ENCODE results near the gene HOXC4.

HOXC4 gene

GRCh38 chr12:54033106-54033979 lies 20.3 kb upstream of the HOXC4 start:
- Histone ChIP-seq H3K36me3 (ENCODE audit: insufficient read depth, low read length) (no peaks in the 10 kb centered on the region), H3K9ac (ENCODE audit: low read length) (no peak overlapping the region), H3K27ac (ENCODE audit: low read depth, low read length) (no peak overlapping the region), H3K4me1 (ENCODE audit: insufficient read depth, low read length) (peaks cover 17% of the 10 kb centered on the region), H3K9me3 (ENCODE audit: low read length) (no peaks in the 10 kb centered on the region), H3K27me3 (ENCODE audit: control insufficient read depth in 1 of 2, insufficient read depth in 2 of 2, low read length in 2 of 2) (peaks cover 29 to 84% of the 10 kb centered on the region in 2 donors), H3K4me3 (ENCODE audit: low read depth in 1 of 2, low read length in 2 of 2) (peak overlapping the region; percentile 41 to 58)

- H3K9ac ChIP-seq (ENCODE audit: low read length): no peak overlapping the region
- H3K27ac ChIP-seq (ENCODE audit: low read depth, low read length): no peak overlapping the region
- H3K36me3 ChIP-seq (ENCODE audit: insufficient read depth, low read length): no peaks in the 10 kb centered on the region
- no peaks in the 10 kb centered on the region for H3K9me3 ChIP-seq (ENCODE audit: low read length)
- H3K27me3 ChIP-seq (ENCODE audit: control insufficient read depth in 1 of 2, insufficient read depth in 2 of 2, low read length in 2 of 2): peaks cover 24 to 76% of the 10 kb centered on the region in 2 donors
- peaks cover 11% of the 10 kb centered on the region for H3K4me1 ChIP-seq (ENCODE audit: insufficient read depth, low read length)
- H3K4me3 ChIP-seq (ENCODE audit: low read depth in 1 of 2, low read length in 2 of 2): peak overlapping the region in 1 of 2 donors; percentile 14
These were observed 19.5 kb upstream of the HOXC4 start for GRCh38 chr12:54033980-54034784.

GRCh38 chr12:54034785-54035310 lies 18.8 kb upstream of the HOXC4 start:
- peaks cover 24 to 74% of the 10 kb centered on the region in 2 donors for H3K27me3 ChIP-seq (ENCODE audit: control insufficient read depth in 1 of 2, insufficient read depth in 2 of 2, low read length in 2 of 2)
- H3K27ac ChIP-seq (ENCODE audit: low read depth, low read length): no peak overlapping the region
- H3K36me3 ChIP-seq (ENCODE audit: insufficient read depth, low read length): no peaks in the 10 kb centered on the region
- H3K4me3 ChIP-seq (ENCODE audit: low read depth in 1 of 2, low read length in 2 of 2): no peak overlapping the region
- H3K4me1 ChIP-seq (ENCODE audit: insufficient read depth, low read length): peaks cover 13% of the 10 kb centered on the region
- no peak overlapping the region for H3K9ac ChIP-seq (ENCODE audit: low read length)
- no peaks in the 10 kb centered on the region for H3K9me3 ChIP-seq (ENCODE audit: low read length)

DNA sequence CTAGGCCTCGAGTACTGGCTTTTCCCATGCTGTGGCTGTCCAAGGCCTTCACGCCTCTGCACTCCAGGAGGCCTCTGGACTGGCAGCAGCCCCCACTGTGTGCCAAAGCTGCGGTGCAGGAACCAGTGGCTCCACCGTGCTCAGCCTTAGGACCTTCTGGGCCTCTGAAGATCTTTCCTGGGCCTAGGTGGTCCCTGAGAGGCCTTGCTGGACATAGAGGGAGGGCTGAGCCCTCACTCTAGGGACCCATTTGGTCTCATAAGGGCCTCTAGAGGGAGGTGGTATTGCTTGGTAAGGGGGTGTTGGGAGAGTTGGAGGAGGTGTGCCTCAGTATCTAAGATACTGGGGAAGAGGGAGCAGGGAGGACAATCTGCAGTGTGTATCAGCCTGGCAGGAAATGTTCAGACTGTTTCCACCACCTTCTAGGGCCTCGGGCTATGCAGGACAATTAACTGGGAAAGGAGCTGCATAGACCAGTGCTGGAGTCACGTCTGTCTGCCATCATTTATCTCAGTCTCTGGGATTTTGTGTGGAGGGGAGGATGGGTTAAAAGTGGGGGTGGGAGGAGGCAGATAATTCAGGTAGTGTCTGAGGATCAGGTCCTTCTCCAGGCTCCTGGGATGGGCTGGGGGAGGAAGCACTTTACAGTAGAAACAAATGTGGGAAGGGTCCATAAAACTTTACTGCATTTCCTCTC lies 17.9 kb upstream of the HOXC4 start:
- Histone ChIP-seq H3K27me3 (ENCODE audit: control insufficient read depth in 1 of 2, insufficient read depth in 2 of 2, low read length in 2 of 2) (peaks cover 24 to 73% of the 10 kb centered on the region in 2 donors), H3K9ac (ENCODE audit: low read length) (no peak overlapping the region), H3K27ac (ENCODE audit: low read depth, low read length) (no peak overlapping the region), H3K36me3 (ENCODE audit: insufficient read depth, low read length) (no peaks in the 10 kb centered on the region), H3K9me3 (ENCODE audit: low read length) (no peaks in the 10 kb centered on the region), H3K4me3 (ENCODE audit: low read depth in 1 of 2, low read length in 2 of 2) (no peak overlapping the region), H3K4me1 (ENCODE audit: insufficient read depth, low read length) (peaks cover 16% of the 10 kb centered on the region)

DNA sequence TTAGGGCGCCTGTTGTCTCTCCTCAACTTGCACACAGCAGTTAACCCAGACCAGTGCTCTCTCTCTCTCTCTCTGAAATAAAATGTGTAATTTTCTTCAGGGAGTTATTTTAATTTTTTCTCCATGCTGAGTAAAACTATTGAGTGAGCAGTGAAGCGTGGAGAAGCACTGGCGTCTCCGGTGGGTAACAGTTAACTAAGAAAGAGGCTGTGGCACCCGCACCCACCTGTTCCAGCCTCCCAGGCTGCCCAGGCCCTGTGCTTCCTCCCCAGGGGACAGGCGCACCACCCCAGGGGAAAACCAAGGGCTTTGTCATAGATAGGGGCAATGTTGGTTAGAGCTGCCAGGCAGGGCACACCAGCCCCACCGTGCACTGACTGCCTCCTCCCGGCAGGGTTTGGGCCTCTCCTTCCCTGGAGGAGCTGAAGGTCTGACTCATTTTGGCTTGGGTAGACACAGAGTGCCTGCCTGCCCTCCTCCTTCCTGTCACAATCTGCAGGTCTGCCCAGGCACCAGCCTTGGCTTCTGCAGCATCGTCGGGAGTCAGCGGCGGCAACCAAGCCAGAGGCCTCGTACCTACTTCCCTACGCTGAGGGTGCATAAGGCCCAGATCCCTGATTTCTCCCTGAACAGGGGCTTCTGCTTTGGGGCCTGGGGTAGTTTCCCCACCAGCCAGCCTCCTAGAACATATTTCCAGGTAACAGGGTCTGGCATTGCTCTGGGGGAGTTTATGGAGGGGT lies 16.8 kb upstream of the HOXC4 start:
- H3K4me1 ChIP-seq (ENCODE audit: insufficient read depth, low read length): peaks cover 16% of the 10 kb centered on the region
- peaks cover 28 to 68% of the 10 kb centered on the region in 2 donors for H3K27me3 ChIP-seq (ENCODE audit: control insufficient read depth in 1 of 2, insufficient read depth in 2 of 2, low read length in 2 of 2)
- H3K27ac ChIP-seq (ENCODE audit: low read depth, low read length): no peak overlapping the region
- H3K9ac ChIP-seq (ENCODE audit: low read length): no peak overlapping the region
- H3K9me3 ChIP-seq (ENCODE audit: low read length): no peaks in the 10 kb centered on the region
- no peak overlapping the region for H3K4me3 ChIP-seq (ENCODE audit: low read depth in 1 of 2, low read length in 2 of 2)
- no peaks in the 10 kb centered on the region for H3K36me3 ChIP-seq (ENCODE audit: insufficient read depth, low read length)

DNA sequence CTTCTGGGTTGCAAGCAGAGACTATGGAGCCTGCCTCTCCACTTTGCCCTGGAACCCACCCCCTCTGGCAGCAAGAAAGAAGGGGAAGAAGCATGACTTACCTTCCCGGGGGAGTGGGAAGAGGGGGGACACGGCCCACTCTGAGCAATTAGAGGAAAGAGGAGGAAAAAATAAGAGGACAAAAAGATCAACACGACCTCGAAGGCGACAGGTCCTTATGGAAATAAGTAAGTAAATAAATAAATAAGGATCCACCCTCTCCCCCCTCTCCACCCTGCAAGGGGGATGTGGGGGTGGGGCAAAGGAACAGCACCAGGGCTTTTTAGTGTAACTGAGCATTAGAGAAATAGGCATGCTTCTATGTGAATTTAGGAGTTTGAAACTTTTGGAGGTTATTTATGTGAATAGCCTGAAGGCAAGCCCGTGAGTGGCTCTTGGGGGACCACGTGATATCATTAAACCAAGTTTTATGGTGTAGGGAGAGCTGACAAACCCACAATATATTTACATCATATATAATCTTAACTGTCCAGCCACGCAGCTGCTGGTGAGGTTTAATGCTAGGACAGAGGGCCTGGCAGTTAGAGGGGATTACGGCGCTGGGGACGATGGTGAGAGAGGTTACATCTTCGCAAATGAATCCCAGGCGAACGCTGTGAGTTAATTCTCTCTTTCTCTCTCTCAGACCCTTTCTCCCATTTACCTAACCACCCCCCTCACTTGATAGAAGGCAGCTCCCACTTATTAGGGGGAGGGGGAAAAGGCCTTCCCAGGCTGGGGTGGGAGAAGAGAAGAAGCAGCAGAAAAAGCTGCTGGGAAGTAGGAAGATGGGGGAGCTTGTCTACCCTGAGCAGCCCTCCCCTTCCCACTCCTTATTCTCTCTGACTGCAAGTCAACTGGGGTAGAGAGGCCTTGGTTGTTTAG lies 16.0 kb upstream of the HOXC4 start:
- H3K9me3 ChIP-seq (ENCODE audit: low read length): no peaks in the 10 kb centered on the region
- no peak overlapping the region for H3K4me3 ChIP-seq (ENCODE audit: low read depth in 1 of 2, low read length in 2 of 2)
- H3K4me1 ChIP-seq (ENCODE audit: insufficient read depth, low read length): peaks cover 16% of the 10 kb centered on the region
- peaks cover 21 to 67% of the 10 kb centered on the region in 2 donors for H3K27me3 ChIP-seq (ENCODE audit: control insufficient read depth in 1 of 2, insufficient read depth in 2 of 2, low read length in 2 of 2)
- H3K27ac ChIP-seq (ENCODE audit: low read depth, low read length): no peak overlapping the region
- H3K9ac ChIP-seq (ENCODE audit: low read length): no peak overlapping the region
- H3K36me3 ChIP-seq (ENCODE audit: insufficient read depth, low read length): no peaks in the 10 kb centered on the region

DNA sequence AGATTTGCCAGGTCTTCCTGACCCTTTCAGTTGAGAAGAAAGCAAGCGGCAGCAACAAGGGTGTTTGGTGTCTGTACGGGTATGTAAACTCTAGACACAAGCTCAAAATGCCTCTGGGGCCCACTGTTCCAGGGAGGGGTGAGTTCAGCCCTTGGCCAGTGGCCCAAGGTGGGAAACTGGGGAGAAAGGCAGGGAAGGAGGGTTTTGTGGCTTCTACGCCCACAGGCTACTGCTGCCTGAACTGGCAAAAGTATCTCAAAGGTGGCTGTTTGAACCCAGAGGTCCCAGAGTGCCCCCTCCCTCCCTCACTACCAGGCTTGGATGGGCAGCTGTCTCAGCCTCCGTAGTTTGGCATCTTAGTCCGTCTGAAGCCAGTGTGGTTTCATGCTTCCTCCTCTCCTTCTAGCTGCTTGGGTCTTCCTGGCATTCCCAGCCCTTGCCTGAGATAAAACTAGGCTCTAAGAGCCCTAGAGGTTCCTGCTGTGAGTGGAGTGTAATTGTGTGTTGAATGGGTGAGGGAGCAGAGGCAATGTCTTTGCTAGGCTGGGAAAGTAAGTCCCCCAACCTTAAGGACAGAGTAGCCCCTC lies 15.3 kb upstream of the HOXC4 start:
- H3K27me3 ChIP-seq (ENCODE audit: control insufficient read depth in 1 of 2, insufficient read depth in 2 of 2, low read length in 2 of 2): peaks cover 13 to 67% of the 10 kb centered on the region in 2 donors

GRCh38 chr12:54038871-54039414 lies 14.7 kb upstream of the HOXC4 start:
- H3K27me3 ChIP-seq (ENCODE audit: control insufficient read depth in 1 of 2, insufficient read depth in 2 of 2, low read length in 2 of 2): peaks cover 13 to 62% of the 10 kb centered on the region in 2 donors
- H3K9ac ChIP-seq (ENCODE audit: low read length): no peak overlapping the region
- H3K36me3 ChIP-seq (ENCODE audit: insufficient read depth, low read length): no peaks in the 10 kb centered on the region
- H3K9me3 ChIP-seq (ENCODE audit: low read length): no peaks in the 10 kb centered on the region
- H3K4me1 ChIP-seq (ENCODE audit: insufficient read depth, low read length): peaks cover 5% of the 10 kb centered on the region
- H3K4me3 ChIP-seq (ENCODE audit: low read depth in 1 of 2, low read length in 2 of 2): no peak overlapping the region
- H3K27ac ChIP-seq (ENCODE audit: low read depth, low read length): no peak overlapping the region

More for the DNA sequence above, 15.3 kb upstream of the HOXC4 start:
- Histone ChIP-seq H3K4me1 (ENCODE audit: insufficient read depth, low read length) (peaks cover 10% of the 10 kb centered on the region), H3K9ac (ENCODE audit: low read length) (no peak overlapping the region), H3K4me3 (ENCODE audit: low read depth in 1 of 2, low read length in 2 of 2) (no peak overlapping the region), H3K9me3 (ENCODE audit: low read length) (no peaks in the 10 kb centered on the region), H3K36me3 (ENCODE audit: insufficient read depth, low read length) (no peaks in the 10 kb centered on the region), H3K27ac (ENCODE audit: low read depth, low read length) (no peak overlapping the region)

DNA sequence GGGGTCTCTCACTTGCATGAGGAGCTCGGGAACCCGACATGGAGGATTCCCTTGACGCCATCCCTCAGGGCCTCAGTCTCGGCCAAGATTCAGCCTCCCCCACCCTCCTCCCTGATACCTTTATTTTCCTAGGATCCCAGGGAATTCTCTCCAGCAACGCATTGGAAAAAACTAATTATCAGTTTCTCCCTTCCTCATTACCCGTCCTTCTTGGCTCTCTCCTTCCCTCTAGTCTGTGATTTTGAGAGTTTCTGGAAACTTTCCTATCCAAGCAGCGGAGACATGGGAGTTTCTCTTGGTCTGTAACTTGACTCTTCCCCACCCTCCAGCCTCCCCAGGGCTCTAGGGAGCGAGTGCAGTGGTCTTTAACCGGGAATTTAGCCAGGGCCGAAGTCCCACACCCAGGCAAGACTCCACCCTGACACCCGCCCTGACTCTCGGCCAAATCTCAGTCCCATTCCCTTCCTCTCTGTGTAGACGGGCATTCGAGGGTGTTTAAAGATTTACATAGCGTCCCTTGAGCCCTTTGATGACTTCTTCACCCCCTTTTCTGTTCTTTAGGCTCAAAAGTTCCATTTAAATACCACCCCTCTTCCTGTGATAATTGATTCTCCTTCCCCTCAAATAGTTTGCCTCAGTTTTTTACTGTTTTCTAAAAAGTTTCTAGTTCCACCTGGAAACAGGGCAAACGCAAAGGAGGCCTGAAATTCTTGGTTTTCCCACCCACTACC lies 14.1 kb upstream of the HOXC4 start:
- Histone ChIP-seq H3K4me1 (ENCODE audit: insufficient read depth, low read length) (peaks cover 5% of the 10 kb centered on the region), H3K36me3 (ENCODE audit: insufficient read depth, low read length) (no peaks in the 10 kb centered on the region), H3K9me3 (ENCODE audit: low read length) (no peaks in the 10 kb centered on the region), H3K27me3 (ENCODE audit: control insufficient read depth in 1 of 2, insufficient read depth in 2 of 2, low read length in 2 of 2) (peaks cover 19 to 58% of the 10 kb centered on the region in 2 donors), H3K4me3 (ENCODE audit: low read depth in 1 of 2, low read length in 2 of 2) (peak overlapping the region in 1 of 2 donors; percentile 7), H3K27ac (ENCODE audit: low read depth, low read length) (no peak overlapping the region), H3K9ac (ENCODE audit: low read length) (no peak overlapping the region)
